Embryonic facial prominence (tissue), 1 donor: Measurements from ENCODE around the gene CEP112.

ENCODE experiments used
- DNase-seq: peaks from one replicate; pipeline ENCODE4 v3.0.0-alpha.2; 2016; ENCODE audit errors: extremely low spot score

CEP112 gene

GRCh38 chr17:65600518-65600917 lies 591.4 kb downstream of the CEP112 start:
- DNase-seq, result no peak

- DNase-seq, result no peak
Measured at GRCh38 chr17:65599650-65600049, 592.3 kb downstream of the CEP112 start.

- no peak for DNase-seq
Measured at GRCh38 chr17:65598746-65599145, 593.2 kb downstream of the CEP112 start.

- DNase-seq, result no peak
Measured at GRCh38 chr17:65595071-65595656, 596.8 kb downstream of the CEP112 start.

GRCh38 chr17:65593855-65594845 lies 597.8 kb downstream of the CEP112 start:
- peak; percentile 28 for DNase-seq

- no peak for DNase-seq
Measured at GRCh38 chr17:65593092-65593854, 598.7 kb downstream of the CEP112 start.

GRCh38 chr17:65592125-65592965 lies 599.6 kb downstream of the CEP112 start:
- no peak for DNase-seq

GRCh38 chr17:65589321-65589720 lies 602.6 kb downstream of the CEP112 start:
- DNase-seq, result no peak

GRCh38 chr17:65588181-65588808 lies 603.6 kb downstream of the CEP112 start:
- DNase-seq, result no peak

GRCh38 chr17:65587534-65588180 lies 604.3 kb downstream of the CEP112 start:
- DNase-seq, result no peak

- no peak for DNase-seq
Measured at GRCh38 chr17:65586899-65587298, 605.0 kb downstream of the CEP112 start.
